DND-41 (cell line): ENCODE data around the gene RTP1.

Experiments
- CTCF ChIP-seq: IDR thresholded peaks from 2 replicates; pipeline ENCODE4 v1.5.1; 2012; ENCODE audit warnings: borderline replicate concordance, low read length, moderate library complexity, mild to moderate bottlenecking; ENCODE audit not compliant: poor library complexity, severe bottlenecking; ENCODE audit errors: extremely low read depth
- EZH2 ChIP-seq: IDR thresholded peaks from 3 replicates; pipeline ENCODE4 v1.6.1; 2012; ENCODE audit warnings: borderline replicate concordance, low read depth, mild to moderate bottlenecking, moderate library complexity, low read length, inconsistent platforms; ENCODE audit not compliant: severe bottlenecking

- TF ChIP-seq CTCF (no peak), EZH2 (no peak)
Observed at GRCh38 chr3:187242435-187242834, 45.1 kb downstream of the RTP1 start.
